Hepatocyte (in vitro differentiated cells): ENCODE measurements around the gene NUMB.

ENCODE experiments used
- EZH2 ChIP-seq: fragments of 200-600 bp; sonication (generic); IDR thresholded peaks from 2 replicates; pipeline ENCODE4 v1.6.1; 2016; ENCODE audit warnings: antibody characterized with exemption, mild to moderate bottlenecking, borderline replicate concordance
- EZH2phosphoT487 ChIP-seq: fragments of 200-600 bp; sonication (generic); IDR thresholded peaks from one replicate; pipeline ENCODE4 v1.6.1; 2018; ENCODE audit warnings: antibody characterized with exemption, mild to moderate bottlenecking, low read depth, moderate library complexity; ENCODE audit not compliant: unreplicated experiment, severe bottlenecking
- TF ChIP-seq, protein P1 (sequence below): fragments of 200-600 bp; sonication (generic); IDR thresholded peaks from 2 replicates; pipeline ENCODE4 v1.5.1; 2016; ENCODE audit warnings: antibody characterized with exemption, mild to moderate bottlenecking; ENCODE audit not compliant: poor library complexity

DNA sequence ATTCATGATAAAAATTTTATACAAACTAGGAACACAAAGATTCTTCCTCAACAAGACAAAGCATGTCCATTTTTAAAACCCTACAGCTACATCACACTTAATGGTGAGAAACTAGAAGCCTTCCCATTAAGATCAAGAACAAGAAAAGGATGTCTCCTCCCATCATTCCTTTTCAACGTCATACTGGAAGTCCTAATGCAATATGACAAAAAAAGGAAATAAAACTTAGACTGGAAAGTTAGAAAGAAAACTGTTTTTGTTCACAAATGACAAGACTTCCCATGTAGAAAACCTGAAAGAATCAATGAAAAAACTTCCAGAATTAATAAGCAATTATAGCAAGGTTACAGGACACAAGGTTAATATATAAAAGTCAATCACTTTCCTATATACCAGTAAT is 82.5 kb downstream of the NUMB start:
- TF ChIP-seq, protein P1, sequence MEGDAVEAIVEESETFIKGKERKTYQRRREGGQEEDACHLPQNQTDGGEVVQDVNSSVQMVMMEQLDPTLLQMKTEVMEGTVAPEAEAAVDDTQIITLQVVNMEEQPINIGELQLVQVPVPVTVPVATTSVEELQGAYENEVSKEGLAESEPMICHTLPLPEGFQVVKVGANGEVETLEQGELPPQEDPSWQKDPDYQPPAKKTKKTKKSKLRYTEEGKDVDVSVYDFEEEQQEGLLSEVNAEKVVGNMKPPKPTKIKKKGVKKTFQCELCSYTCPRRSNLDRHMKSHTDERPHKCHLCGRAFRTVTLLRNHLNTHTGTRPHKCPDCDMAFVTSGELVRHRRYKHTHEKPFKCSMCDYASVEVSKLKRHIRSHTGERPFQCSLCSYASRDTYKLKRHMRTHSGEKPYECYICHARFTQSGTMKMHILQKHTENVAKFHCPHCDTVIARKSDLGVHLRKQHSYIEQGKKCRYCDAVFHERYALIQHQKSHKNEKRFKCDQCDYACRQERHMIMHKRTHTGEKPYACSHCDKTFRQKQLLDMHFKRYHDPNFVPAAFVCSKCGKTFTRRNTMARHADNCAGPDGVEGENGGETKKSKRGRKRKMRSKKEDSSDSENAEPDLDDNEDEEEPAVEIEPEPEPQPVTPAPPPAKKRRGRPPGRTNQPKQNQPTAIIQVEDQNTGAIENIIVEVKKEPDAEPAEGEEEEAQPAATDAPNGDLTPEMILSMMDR = no peak
- TF ChIP-seq EZH2 (no peak), EZH2phosphoT487 (no peak)
